ENCODE measurements around the gene PLA2G15.
A peak's percentile ranks its signal among the peaks of the same experiment; 100 is the strongest.

The PLA2G15 gene, protein sequence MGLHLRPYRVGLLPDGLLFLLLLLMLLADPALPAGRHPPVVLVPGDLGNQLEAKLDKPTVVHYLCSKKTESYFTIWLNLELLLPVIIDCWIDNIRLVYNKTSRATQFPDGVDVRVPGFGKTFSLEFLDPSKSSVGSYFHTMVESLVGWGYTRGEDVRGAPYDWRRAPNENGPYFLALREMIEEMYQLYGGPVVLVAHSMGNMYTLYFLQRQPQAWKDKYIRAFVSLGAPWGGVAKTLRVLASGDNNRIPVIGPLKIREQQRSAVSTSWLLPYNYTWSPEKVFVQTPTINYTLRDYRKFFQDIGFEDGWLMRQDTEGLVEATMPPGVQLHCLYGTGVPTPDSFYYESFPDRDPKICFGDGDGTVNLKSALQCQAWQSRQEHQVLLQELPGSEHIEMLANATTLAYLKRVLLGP

DNA sequence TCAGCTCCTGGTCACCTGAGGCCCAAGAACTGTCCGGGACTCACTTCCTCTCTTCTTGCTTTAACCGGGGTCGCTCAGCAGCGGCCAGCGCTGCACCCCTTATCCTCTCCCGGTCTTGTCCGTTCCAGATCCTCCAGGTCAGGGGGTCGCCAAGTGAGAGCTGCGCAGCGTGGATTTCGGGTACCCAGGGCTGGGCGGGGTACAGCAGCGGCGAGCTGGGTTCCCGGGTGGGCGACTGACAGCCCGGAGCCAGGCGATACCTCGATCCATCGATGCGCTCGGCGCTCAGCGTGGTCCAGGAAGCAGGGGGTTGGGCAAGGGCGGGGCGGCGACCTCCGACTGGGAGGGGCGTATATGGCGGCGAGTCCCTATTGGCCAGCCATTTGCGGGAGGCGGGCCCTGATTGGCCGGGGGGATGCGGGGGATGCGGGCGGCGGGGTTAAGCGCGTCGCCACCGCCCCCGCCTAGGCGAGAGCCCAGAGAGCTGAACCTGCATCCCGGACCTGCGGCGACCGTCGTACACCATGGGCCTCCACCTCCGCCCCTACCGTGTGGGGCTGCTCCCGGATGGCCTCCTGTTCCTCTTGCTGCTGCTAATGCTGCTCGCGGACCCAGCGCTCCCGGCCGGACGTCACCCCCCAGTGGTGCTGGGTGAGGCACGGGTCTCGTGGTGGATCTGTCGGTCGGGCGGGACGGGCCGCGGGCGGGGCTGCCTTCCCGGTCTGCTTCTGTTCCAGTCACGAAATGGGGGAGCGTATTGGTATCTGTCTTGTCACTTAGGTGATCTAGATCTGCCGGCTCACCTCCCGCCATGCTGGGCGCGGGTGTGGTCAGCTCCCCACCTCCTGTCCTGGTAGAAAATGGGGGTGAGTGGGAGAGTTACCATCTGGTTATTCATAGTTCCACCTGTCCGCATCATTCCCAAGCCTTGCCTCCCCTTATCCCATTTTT lies at the start of gene PLA2G15:
PLA2G15 (plus strand) TSS at position 471 of the 951 bp plus-strand sequence; CDS start at position 525, 54 bp downstream.
- peak; percentile 95 for DNase-seq (ENCODE audit: low read depth)

DNA sequence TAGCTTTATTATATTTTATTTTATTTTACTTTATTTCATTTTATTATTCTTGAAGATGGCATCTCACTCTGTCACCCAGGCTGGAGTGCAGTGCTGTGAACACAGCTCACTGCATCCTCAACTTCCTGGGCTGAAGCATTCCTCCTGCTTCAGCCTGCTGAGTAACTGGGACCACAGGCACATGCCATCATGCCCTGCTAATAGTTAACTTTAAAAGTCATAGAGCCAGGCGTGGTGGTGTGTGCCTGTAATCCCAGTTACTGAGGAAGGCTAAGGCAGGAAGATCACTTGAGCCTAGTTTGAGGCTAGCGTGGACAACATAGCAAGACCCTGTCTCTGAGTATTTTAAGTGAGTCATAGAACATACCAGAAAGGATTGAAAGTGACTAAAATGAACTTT lies 47.9 kb upstream of the PLA2G15 start:
- DNase-seq (ENCODE audit: low read depth), result no peak

DNA sequence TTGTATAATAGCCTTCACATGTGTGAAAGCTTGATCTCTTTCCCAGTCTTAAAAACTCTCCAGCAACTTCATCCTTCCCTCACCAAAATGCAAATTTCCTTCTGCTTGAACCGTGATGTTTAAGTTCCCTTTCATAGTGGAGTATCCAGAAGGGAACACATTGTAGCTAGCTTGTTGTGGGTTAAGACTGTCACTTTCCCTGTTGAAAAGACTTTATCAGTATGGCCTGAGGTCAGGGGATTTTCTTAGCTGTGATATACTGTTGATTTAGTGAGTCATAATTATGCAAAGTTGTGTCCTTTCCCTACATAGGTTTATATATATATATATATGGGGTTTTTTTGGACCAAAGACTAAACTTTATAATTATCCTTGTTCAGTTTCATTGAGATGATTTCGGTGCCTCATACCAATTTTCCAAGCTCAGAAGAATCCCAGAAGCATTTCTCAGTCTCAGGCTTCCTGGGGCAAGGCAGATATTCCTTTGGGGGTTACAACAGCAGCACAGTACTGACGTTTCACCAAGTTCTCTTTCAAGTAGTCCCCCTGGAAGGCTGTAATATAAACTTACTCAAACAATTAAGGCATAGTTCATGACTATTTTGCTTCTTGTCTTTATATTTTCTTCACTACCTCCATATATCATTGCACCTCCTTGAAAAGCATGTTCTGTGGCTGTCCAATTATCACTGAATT lies 44.9 kb upstream of the PLA2G15 start:
- DNase-seq (ENCODE audit: low read depth), result no peak

DNA sequence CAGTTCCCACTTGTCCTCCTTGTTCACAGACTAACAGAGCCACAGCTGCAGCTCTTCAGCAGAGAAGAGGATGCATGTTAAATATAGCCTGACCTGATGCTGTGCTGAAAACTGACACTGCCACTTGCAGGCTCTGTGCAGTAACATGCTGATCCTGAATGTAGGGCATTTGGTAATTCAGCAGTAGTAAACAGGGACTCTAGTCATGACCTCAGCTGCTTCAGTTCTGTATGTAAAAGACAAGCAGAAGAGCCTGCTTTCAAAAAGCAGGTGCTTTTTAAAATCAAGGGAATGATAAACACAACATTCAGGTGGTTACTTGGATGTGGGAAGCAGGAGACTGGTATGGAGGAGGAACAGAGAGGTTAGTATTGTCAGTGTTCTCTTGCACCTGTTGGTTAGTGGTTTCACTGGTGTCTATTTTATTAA lies 43.1 kb upstream of the PLA2G15 start:
- DNase-seq (ENCODE audit: low read depth), result no peak

DNA sequence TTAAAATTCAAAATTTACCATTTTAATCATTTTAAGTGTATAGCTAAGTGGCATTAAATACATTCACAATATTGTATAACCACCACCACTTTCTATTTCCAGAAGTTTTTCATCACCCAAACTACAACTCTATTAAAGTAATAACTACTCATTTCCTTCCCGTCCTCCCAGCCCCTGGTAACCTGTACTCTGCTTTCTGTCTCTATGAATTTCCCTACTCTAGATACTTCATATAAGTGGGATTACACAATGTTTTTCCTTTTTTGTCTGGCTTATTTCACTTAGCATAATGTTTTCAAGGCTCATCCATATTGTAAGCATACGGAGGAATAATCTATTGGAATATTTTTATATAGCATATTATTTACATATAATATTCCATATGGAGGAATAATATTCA lies 38.9 kb upstream of the PLA2G15 start:
- no peak for DNase-seq (ENCODE audit: low read depth)

DNA sequence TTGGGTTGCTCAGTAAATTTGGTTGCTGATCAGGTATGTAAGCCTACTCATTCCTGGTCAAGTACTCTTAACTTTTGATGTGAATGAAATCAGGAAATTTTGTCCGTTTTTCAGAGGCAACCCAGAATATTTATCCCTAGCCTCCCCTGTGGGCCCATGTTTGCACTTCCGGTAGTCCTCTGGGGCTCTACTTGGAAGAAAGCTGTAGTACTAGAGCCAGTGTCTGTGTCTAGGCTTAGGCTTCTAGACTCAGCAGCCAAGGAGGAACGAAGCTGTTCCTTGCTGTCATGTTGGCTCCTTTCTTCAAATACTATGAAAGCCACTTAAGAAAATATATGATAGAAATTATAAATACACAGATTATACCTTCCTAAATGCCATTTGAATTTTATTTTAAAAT lies 30.4 kb upstream of the PLA2G15 start:
- DNase-seq (ENCODE audit: low read depth), result no peak

DNA sequence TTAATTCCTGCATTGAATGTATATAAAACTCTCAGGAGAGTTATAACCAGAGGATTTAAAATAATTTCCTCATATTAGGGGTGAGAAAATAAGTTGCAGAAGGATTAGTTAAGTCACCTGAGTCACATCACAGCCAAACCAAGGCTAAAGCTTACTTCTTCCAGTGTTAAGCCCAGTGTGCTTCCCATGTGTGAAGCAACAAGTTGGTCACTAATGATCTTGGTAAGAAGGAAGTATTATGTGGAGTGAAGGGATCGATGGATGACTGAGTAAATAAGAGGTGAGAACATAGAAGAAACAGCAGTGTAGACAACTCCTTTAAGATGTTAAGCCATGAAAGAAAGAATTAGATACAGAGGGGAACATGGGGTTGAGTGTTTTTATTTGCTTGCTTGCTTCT lies 29.9 kb upstream of the PLA2G15 start:
- no peak for DNase-seq (ENCODE audit: low read depth)

DNA sequence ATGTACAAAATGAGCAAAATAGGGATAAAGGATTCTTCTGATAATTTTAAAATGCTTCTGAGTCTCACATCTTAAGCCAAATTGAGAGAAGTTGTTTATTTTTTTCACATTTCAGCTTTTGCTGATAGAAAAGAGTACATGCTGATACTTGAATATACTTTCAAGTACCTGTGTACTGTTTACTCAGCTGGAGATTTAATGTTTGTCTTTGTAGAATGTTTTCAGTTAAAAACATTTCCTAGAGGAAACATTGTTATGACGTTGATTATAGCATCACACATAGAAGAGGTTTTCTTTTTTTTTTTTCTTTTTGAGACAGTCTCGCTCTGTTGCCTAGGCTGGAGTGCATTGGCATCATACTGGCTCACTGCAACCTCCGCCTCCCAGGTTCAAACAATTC lies 28.9 kb upstream of the PLA2G15 start:
- DNase-seq (ENCODE audit: low read depth), result no peak

DNA sequence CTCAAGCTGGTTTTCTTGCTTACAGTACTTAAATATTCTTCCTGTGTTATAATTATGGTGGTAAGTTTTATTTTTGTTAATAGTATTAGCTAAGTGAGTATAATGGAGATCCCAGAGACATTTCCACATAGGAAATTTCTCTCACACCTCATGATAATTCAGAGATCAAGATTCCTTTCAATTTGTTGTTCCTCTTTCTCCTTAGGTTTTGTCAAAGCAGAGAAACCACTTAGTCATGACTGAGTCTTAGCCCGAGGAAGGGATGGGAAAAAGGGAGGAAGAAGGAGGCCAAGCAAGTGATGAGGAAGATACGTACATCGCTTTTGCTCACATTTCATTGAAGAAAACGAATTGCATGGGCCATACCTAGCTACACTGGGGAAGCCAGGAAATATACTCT lies 27.7 kb upstream of the PLA2G15 start:
- no peak for DNase-seq (ENCODE audit: low read depth)

DNA sequence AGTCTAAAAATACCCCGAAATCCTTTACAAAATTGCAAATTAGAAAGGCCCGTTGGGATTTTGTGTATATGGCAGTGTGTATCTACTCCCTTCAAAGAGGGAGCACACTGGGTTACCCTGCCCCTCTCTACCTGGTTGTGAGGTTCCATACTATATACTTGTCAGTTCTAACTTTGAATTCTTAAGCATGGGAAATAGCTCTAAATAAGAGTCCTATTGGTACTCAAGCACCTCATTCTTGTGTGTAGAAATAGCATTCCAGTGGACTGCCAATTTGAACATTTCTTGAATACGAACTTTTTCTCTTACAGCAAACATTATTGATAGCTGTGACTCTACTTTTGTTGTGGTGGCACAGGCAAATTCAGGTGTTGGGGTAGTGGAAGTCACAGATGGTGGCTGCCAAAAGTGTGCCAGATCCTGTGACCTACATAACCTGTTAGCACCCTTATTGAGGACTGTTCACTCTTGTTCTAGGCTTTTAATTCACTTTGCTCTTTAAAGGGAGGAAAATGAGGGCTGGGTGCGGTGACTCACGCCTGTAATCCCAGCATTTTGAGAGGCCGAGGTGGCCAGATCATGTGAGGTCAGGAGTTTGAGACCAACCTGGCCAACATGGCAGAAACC lies 25.3 kb upstream of the PLA2G15 start:
- DNase-seq (ENCODE audit: low read depth), result no peak

DNA sequence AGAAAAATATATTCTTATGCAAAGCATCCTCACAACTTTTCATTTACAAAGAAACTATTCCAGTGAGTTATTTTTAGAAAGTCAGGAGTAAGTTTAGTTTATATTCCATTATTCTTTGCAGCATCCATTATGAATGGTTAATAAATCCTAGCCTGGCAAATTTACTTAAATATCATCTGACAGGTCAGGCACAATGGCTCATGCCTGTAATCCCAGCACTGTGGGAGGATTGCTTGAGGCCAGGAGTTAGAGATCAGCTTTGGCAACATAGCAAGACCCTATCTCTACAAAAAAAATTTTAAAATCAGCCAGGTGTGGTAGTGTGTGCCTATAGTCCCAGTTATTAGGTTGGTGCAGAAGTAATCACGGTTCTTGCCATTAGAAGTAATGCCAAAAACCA lies 22.1 kb upstream of the PLA2G15 start:
- DNase-seq (ENCODE audit: low read depth), result no peak

DNA sequence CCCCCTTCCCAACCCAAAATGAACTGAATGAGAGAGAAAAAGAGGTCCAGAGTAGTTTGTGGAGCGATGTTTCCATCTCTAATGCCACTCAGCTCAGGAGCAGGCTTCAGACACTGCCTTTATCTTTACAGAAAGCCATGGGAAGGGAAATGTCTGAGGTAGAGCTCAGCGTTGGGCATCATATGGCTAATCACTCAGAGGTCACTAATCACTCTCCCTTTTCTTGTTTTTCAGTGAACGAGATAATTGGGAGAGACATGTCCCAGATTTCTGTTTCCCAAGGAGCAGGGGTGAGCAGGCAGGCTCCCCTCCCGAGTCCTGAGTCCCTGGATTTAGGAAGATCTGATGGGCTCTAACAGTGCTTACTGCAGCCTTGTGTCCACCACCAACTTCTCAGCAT lies 19.1 kb upstream of the PLA2G15 start:
- no peak for DNase-seq (ENCODE audit: low read depth)

DNA sequence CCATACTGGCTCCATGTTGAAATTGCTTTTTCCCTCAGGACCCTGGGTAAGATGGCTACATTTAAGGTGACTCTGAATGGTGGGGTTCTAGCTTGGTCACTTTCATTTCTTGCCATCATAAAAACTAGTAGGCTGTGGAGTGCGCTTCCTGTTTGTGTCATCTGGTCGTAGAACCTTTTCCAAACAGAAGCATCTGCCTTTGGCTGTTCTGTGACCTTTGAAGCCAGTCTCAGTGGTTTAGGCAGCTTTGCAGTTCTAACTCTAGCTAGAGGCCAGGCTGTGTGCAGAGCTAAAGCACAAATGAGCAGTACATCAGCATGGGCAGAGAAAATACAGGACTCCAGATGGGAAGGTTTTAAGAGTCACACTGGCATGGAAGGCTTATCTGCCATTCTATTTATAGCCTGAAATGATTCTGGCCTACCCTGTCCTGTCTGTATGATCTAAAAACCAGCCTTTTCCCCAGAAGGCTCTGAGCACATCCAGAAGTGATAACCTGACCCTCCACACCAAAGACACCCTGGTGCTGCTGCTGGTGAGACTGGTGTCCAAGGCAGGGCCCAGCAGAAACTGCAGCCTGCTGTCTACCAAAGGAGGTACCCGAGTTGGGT lies 17.9 kb upstream of the PLA2G15 start:
- DNase-seq (ENCODE audit: low read depth), result no peak

DNA sequence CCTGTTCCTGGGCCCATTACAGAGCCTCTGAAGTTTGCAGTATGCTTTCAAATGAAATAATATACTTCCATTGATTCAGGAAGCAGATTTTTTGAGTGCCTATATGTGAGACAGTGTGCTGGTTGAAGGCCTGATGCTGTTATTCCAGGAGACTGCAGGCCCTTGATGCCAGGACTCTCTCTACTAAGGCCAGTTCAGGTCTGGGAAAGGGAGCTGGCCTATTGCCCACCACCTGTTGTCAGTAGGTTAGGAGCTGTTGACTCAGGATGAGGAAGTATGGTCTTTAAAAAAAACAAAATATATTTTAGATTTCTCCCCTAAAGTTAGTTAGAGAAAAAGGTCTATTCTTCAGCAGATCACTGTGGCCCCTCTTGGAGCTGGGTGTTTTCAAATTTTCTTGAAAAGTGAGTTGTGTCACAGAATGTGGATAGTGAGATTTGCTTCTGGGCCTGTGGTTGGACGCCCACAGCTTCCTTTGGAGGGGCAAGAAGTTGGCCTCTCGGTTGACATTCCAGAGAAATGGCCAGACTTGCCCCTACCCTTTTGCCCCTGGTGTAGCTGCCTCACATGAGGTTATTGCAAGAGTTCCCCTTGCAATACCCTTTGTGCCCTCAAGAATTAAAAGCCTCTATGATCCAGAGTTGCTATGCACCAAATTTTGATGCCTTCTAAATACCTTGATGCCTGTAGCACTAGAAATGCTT lies 17.2 kb upstream of the PLA2G15 start:
- no peak for DNase-seq (ENCODE audit: low read depth)

DNA sequence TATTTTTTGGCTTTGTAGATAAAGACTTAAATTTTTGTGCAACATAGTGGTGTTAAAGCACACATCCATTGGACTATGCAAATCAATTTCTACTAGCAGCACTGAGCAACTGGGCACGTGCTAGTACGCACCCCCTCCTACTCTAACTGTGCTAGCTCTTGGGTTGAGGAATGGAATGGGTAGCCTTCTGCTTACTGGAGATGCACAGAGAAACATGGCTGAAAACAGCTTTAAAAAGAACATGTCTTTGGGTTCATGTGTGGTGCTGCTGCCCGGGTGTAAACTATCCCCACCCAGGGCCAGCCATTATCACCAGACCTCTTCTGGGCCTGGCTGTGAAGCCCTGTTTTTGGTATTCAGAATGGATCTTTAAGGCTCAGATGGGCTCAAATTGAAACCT lies 16.5 kb upstream of the PLA2G15 start:
- DNase-seq (ENCODE audit: low read depth), result no peak

DNA sequence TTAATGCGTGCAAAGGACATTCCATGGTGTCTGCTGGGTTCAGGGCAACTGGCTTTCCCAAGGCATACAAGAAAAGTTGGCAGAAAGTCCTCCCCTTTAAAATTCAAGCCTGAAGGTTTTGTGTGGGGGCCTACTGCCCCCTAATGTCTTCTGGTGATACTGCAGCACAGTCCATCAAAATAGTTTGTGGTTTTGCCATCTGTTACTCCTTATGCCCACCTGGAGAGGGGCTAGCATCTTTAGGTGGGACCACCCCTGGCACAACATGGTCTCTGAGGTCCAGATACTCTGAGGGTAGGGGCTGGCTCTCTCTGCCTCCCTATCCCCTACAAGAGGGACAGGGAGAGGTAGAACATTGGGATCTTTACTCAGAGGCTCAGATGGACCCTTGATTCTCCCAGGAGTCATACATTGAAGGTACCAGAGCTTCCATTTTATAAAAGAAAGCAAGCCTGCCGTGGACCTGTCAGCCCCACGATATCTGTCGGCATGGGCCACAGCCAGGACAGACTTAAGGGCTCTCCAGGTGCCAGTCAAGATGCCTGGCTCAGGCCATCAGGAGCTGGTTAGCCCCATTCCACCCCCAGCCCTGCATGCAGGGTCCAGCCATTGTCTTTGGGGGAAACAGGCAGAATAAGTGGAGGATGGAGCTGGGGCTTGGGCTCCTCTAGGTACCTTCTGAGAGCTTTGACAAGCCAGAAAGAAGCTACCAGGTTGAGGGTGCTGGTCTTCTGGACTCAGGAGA lies 15.6 kb upstream of the PLA2G15 start:
- peak; percentile 23 for DNase-seq (ENCODE audit: low read depth)

DNA sequence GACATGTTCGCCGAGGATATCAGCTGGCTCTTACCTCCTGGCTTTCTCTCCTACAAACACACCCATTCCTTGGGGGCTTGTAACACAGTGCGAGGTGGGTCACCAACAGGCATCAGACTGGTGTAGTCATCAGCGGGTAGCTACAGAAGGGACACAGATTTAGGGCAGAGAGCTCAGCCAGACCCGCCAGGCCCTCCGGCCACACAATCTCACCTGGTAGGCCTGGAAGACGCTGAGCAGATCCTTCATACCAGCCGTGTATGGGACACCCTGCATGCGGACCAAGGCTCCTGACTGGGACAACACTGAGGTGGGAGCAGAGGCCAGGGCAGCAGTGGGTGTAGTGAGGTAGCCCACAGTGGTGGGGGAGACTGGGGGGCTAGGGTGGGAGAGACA lies 15.0 kb upstream of the PLA2G15 start:
- no peak for DNase-seq (ENCODE audit: low read depth)

DNA sequence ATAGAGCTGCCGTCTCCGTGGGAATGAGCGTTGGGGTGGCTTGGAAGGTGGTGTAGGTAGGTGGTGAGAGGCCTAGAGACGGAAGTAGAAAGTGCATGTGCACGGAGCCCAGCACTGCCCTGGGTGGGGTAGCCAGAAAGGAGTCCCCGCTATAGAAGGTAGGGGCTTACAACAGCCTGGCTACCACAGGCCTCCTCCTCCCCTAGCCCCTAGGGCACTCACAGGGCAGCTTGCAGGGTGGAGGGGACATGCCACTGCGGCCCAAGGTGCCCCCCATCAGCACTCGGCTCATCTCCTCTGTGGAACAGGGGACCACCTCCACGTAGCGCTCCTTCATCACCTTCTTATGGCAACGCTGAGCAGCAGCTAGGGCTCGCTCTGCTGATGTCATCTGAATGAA lies 14.2 kb upstream of the PLA2G15 start:
- no peak for DNase-seq (ENCODE audit: low read depth)

DNA sequence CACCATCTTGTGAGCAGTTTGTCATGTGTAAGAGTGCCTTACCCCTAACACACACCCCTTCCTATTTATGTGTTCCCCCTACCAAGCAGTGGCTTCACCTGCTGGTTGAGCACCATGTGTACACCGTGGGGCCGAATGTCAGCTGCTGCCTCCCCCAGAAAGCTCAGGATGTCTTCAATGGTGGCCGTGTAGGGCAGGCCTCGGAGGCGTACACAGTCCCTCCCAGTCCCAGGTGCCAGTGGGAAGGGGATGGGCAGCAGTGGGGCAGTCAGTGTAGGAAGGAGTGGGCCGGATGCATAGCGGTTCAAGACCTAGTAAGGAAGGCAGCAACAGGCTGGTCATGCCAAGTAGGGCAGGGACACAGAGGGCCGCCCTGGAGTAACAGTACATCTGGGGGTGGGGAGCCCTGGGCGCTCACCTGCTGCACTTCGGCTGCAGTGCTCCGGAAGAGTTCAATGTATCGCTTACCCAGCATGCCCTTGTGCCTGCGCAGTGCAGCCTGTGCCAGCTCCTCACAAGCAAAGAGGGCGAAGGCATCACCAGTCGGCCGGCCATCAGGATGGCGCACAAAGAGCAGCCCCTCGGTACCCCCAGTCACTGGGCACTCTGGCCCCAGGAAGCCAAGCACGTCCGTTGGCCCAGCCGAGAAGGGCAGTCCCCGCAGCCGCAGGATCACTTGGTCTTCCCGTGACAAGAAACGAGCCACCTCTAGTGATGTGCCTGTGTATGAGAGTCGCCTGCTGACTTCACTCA lies 13.6 kb upstream of the PLA2G15 start:
- DNase-seq (ENCODE audit: low read depth), result no peak
